A549 (cell line): ENCODE data around the gene EPB41L4B.

Experiments
- BHLHE40 ChIP-seq: IDR thresholded peaks from 2 replicates; pipeline ENCODE4 v1.6.1; 2012; ENCODE audit warnings: low read depth, low read length, inconsistent platforms
- CBX8 ChIP-seq: fragments of 200-600 bp; sonication (generic); IDR thresholded peaks from 2 replicates; pipeline ENCODE4 v1.6.1; 2016
- CTCF ChIP-seq: fragments of >200 bp; sonication (Bioruptor Twin); formaldehyde crosslinking; IDR thresholded peaks from 3 replicates; pipeline ENCODE4 v1.5.1; 2016
- EP300 ChIP-seq, 2 experiments: fragments of >200 bp; sonication (Bioruptor Twin); formaldehyde crosslinking; IDR thresholded peaks; 2 replicates in 1 of 2; 3 replicates in 1 of 2; pipeline ENCODE4 v1.6.1; 2016 to 2017
- FOSL2 ChIP-seq, 2 experiments: fragments of 450-650 bp in 1 of 2; fragments of >200 bp in 1 of 2; sonication (Bioruptor Twin) in 1 of 2; formaldehyde crosslinking; IDR thresholded peaks; 2 replicates each; pipeline versions ENCODE4 v1.5.0 to v1.6.1; 2016 to 2020; ENCODE audit warnings: mild to moderate bottlenecking in 1 of 2, moderate library complexity in 1 of 2
- FOXS1 ChIP-seq: fragments of 250-450 bp; sonication (Bioruptor Pico); IDR thresholded peaks from 2 replicates; pipeline ENCODE4 v1.5.0; 2020; ENCODE audit warnings: mild to moderate bottlenecking, moderate library complexity
- JUN ChIP-seq, 2 experiments: fragments of >200 bp; sonication (Bioruptor Twin); formaldehyde crosslinking; IDR thresholded peaks; 2 replicates in 1 of 2; 3 replicates in 1 of 2; pipeline ENCODE4 v1.6.1; 2016 to 2017
- KDM1A ChIP-seq: fragments of 200-600 bp; sonication (generic); IDR thresholded peaks from 2 replicates; pipeline ENCODE4 v1.6.1; 2016; ENCODE audit warnings: low read depth, mild to moderate bottlenecking
- MAFK ChIP-seq: fragments of 450-650 bp; IDR thresholded peaks from 2 replicates; pipeline ENCODE4 v1.6.1; 2014; ENCODE audit not compliant: partially characterized antibody
- POLR2A ChIP-seq: IDR thresholded peaks from 2 replicates; pipeline ENCODE4 v1.6.1; 2012; ENCODE audit warnings: mild to moderate bottlenecking, low read length
- RARB ChIP-seq: fragments of 250-450 bp; sonication (Bioruptor Pico); IDR thresholded peaks from 2 replicates; pipeline ENCODE4 v1.8.0; 2021; ENCODE audit warnings: mild to moderate bottlenecking, moderate library complexity
- REST ChIP-seq: fragments of 200-600 bp; sonication (generic); IDR thresholded peaks from 2 replicates; pipeline ENCODE4 v1.6.1; 2016; ENCODE audit warnings: antibody characterized with exemption, mild to moderate bottlenecking, moderate library complexity
- RNF2 ChIP-seq: fragments of 200-600 bp; sonication (generic); IDR thresholded peaks from 2 replicates; pipeline ENCODE4 v1.6.1; 2016; ENCODE audit warnings: low read depth, mild to moderate bottlenecking, antibody characterized with exemption, moderate library complexity, borderline replicate concordance
- SREBF2 ChIP-seq: fragments of 450-650 bp; IDR thresholded peaks from 2 replicates; pipeline ENCODE4 v1.6.1; 2014; ENCODE audit warnings: mild to moderate bottlenecking, moderate library complexity

- TF ChIP-seq CTCF (no peak), BHLHE40 (no peak), EP300 (IDR thresholded peaks at IDR 0.05) (no peak), FOXS1 (CRISPR knock-in tag) (no peak), FOSL2 (IDR thresholded peaks at IDR 0.05) (no peak), FOSL2 (CRISPR knock-in tag; IDR thresholded peaks at IDR 0.05) (no peak), SREBF2 (no peak), POLR2A (no peak), KDM1A (no peak), RNF2 (no peak), MAFK (no peak), JUN (IDR thresholded peaks at IDR 0.05) (no peak), REST (no peak), RARB (CRISPR knock-in tag) (no peak), CBX8 (no peak)
These were observed 13.2 kb downstream of the EPB41L4B start for GRCh38 chr9:109307380-109308240.
